Activated naive CD4-positive, alpha-beta T cell treated with anti-CD3 and anti-CD28 coated beads for 36 hours (primary cell): ENCODE results near the gene FBXW11. TPM values are rescaled to one million over a fixed set of nuclear protein-coding genes. Genes with fewer than 3 reads are reported as not detected.

Experiments
- CTCF ChIA-PET: fragments of 350-600 bp; sonication (Branson Sonifier 250); formaldehyde crosslinking; loops from one replicate; lab custom pipeline; 2021; ENCODE audit warnings: antibody characterized with exemption; lab: Charles Lee
- DNase-seq: peaks from one replicate; pipeline ENCODE4 v3.0.0-alpha.2; 2020
- H3K27ac Mint-ChIP-seq: one replicate; pipeline ENCODE4 v1.8.0; 2021; ENCODE audit warnings: mild to moderate bottlenecking, mixed read lengths
- H3K27me3 Mint-ChIP-seq: one replicate; pipeline ENCODE4 v1.8.0; 2021; ENCODE audit warnings: low read depth, mixed read lengths
- H3K36me3 Mint-ChIP-seq: one replicate; pipeline ENCODE4 v1.8.0; 2021; ENCODE audit warnings: low read depth, mixed read lengths
- H3K4me1 Mint-ChIP-seq: one replicate; pipeline ENCODE4 v1.8.0; 2021; ENCODE audit warnings: low read depth, mixed read lengths
- H3K4me3 Mint-ChIP-seq: one replicate; pipeline ENCODE4 v1.8.0; 2021; ENCODE audit warnings: mild to moderate bottlenecking, moderate library complexity, mixed read lengths
- H3K9me3 Mint-ChIP-seq: one replicate; pipeline ENCODE4 v1.8.0; 2021; ENCODE audit warnings: mixed read lengths
- intact Hi-C: fragments of 100-400 bp; cut with micrococcal nuclease; formaldehyde crosslinking; loops from one replicate; pipeline ENCODE4 v1.15.1; 2023
- total RNA-seq, 2 experiments: library from RNA; stranded (reverse); gene quantifications; one replicate each; pipeline ENCODE4 v1.2.3, GENCODE V29; 2021

Gene FBXW11
- total RNA-seq, 2 experiments from 2014 or later: 32.8 to 35.5 TPM

GRCh38 chr5:171842777-171843328 is 163.6 kb downstream of the FBXW11 start:
- no peak for DNase-seq
- Mint-ChIP-seq H3K4me3 (no peak overlapping the region), H3K27ac (no peak overlapping the region), H3K27me3 (no peaks in the 10 kb centered on the region), H3K4me1 (peaks cover 5% of the 10 kb centered on the region), H3K9me3 (no peaks in the 10 kb centered on the region), H3K36me3 (peaks cover 6% of the 10 kb centered on the region)
- CTCF ChIA-PET: no interaction called here
- intact Hi-C loops: no loop called here

DNA sequence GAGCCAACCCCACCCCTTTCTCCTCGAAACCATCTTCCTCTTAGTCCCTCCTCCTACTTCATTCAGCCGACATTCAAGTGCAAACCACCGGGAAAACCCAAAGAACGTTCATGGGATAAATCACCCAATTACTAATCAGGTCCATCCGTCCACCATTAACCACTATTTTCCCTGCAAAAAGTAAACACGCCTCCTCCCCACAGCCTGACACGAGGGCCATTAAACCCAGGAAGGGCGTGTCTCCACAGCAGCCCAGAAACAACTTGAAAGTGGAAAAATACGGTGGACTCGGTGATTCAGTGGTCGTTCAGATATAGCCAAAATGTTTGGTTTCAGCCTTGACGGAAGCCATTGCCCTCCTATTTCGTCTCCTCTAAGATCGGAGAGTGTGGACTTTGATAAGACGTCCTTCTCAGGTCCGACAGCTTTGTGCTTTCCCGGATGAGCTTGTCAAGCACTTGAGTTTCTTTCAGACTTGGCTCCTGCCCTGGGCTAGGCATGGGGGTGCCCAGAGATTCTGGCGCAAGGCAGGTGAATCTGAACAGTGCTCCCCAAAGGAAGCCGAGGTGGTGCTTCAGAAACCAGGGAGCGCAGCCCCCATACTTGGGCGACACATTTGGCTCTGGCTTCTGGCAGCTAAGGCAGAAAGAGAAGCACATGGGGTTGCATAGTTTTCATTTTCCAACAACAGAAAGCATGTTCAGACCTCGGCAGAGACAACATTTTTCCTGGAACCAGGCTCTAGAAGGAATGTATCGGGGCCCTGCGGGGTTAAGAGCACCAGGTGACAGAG is 164.3 kb downstream of the FBXW11 start:
- Mint-ChIP-seq H3K27ac (no peak overlapping the region), H3K36me3 (peaks cover 6% of the 10 kb centered on the region), H3K9me3 (no peaks in the 10 kb centered on the region), H3K4me3 (no peak overlapping the region), H3K4me1 (peaks cover 5% of the 10 kb centered on the region), H3K27me3 (no peaks in the 10 kb centered on the region)
- intact Hi-C loops: no loop called here
- DNase-seq: no peak
- CTCF ChIA-PET: no interaction called here

DNA sequence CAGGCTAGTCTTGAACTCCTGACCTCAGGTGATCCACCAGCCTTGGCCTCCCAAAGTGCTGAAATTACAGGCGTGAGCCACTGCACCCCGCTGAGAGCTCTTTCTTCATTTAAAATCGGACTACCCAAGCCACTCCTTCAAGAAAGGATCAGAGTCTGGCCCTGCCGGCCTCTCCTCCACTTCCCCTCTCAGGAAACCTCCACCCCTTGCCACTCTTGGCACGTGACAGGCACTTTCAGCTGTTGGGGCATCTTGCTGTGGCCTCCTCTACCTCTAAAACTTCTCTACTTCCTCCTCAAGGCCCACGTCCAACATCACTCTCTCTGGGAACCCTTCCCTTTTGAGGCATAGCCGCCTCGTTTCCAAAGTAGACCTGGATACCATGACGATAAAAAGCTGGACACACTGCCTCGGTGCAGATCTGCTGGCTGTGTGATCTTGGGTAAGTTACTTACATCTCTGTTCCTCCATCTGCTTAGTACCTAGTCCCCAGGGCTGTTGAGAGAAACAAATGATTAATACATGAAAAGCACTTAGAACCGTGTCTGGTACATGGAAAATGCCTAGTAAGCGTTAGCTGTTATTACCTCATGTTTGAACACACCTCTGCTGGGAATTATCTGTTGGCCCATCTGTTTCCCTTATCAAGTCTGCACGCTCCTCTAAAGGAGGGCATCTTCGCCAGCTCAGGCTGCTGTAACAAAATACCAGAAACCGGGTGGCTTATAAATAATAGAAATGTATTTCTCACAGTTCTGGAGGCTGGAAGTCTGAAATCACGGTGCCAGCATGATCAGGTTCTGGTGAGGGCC is 165.5 kb downstream of the FBXW11 start:
- Mint-ChIP-seq H3K9me3 (no peaks in the 10 kb centered on the region), H3K36me3 (peaks cover 6% of the 10 kb centered on the region), H3K27me3 (no peaks in the 10 kb centered on the region), H3K4me1 (peaks cover 5% of the 10 kb centered on the region), H3K4me3 (no peak overlapping the region), H3K27ac (no peak overlapping the region)
- intact Hi-C loops: no loop called here
- CTCF ChIA-PET: interaction anchor here (1.2 kb wide), 1 partner anchor 17 kb away, joined by 3 read pairs; no protein-coding TSS in a partner anchor
- no peak for DNase-seq

- Mint-ChIP-seq H3K27me3 (no peaks in the 10 kb centered on the region), H3K36me3 (peaks cover 7% of the 10 kb centered on the region), H3K4me1 (peaks cover 5% of the 10 kb centered on the region), H3K9me3 (no peaks in the 10 kb centered on the region), H3K4me3 (no peak overlapping the region), H3K27ac (no peak overlapping the region)
- CTCF ChIA-PET: no interaction called here
- intact Hi-C loops: no loop called here
- DNase-seq: no peak
Measured at GRCh38 chr5:171840066-171840465, 166.4 kb downstream of the FBXW11 start.

- Mint-ChIP-seq H3K27me3 (no peaks in the 10 kb centered on the region), H3K4me1 (peaks cover 5% of the 10 kb centered on the region), H3K27ac (no peak overlapping the region), H3K9me3 (no peaks in the 10 kb centered on the region), H3K36me3 (peaks cover 8% of the 10 kb centered on the region), H3K4me3 (no peak overlapping the region)
- CTCF ChIA-PET: interaction anchor here (0.8 kb wide), 1 partner anchor 69 kb away, joined by 3 read pairs; no protein-coding TSS in a partner anchor
- intact Hi-C loops: no loop called here
- no peak for DNase-seq
Measured at GRCh38 chr5:171839112-171839511, 167.3 kb downstream of the FBXW11 start.

- H3K27ac Mint-ChIP-seq: no peak overlapping the region
- no peaks in the 10 kb centered on the region for H3K27me3 Mint-ChIP-seq
- intact Hi-C loops: no loop called here
- H3K4me3 Mint-ChIP-seq: no peak overlapping the region
- CTCF ChIA-PET: no interaction called here
- H3K9me3 Mint-ChIP-seq: peaks cover 4% of the 10 kb centered on the region
- H3K4me1 Mint-ChIP-seq: peaks cover 5% of the 10 kb centered on the region
- H3K36me3 Mint-ChIP-seq: peaks cover 12% of the 10 kb centered on the region
- no peak for DNase-seq
Measured at GRCh38 chr5:171838066-171838465, 168.4 kb downstream of the FBXW11 start.

GRCh38 chr5:171837522-171837921 is 168.9 kb downstream of the FBXW11 start:
- H3K36me3 Mint-ChIP-seq: peaks cover 12% of the 10 kb centered on the region
- CTCF ChIA-PET: no interaction called here
- no peak for DNase-seq
- intact Hi-C loops: no loop called here
- H3K4me3 Mint-ChIP-seq: no peak overlapping the region
- no peaks in the 10 kb centered on the region for H3K27me3 Mint-ChIP-seq
- H3K4me1 Mint-ChIP-seq: peaks cover 5% of the 10 kb centered on the region
- H3K27ac Mint-ChIP-seq: no peak overlapping the region
- H3K9me3 Mint-ChIP-seq: peaks cover 5% of the 10 kb centered on the region

- no peaks in the 10 kb centered on the region for H3K27me3 Mint-ChIP-seq
- CTCF ChIA-PET: no interaction called here
Measured at GRCh38 chr5:171835066-171835465, 171.4 kb downstream of the FBXW11 start.

DNA sequence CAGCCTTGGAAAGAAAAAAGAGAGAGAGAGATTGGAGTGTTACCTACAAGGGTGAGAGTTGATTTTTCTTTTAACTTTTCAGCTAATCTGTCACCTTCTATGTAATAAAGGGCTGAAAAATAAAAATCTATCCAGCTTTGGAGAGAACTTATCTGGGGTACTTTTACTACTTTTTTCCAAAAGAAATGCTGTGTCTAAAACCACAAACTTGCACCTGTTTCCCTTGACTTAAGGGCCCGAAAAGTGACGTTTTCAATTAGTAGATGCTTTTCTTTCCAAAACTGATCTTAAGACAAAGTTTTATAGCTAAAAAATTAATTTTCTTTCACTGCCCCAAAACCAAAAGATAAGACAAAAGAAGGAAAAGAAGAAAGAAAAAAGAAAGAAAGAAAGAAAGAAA is 172.0 kb downstream of the FBXW11 start:
- H3K27ac Mint-ChIP-seq: no peak overlapping the region
- CTCF ChIA-PET: interaction anchor here (1.3 to 1.4 kb wide), 2 partner anchors 24 to 416 kb away, joined by 3 to 4 read pairs; no protein-coding TSS in a partner anchor
- intact Hi-C loops: no loop called here

More at GRCh38 chr5:171835066-171835465, 171.4 kb downstream of the FBXW11 start:
- no peak for DNase-seq
- no peaks in the 10 kb centered on the region for H3K4me1 Mint-ChIP-seq
- H3K4me3 Mint-ChIP-seq: no peak overlapping the region
- peaks cover 9% of the 10 kb centered on the region for H3K9me3 Mint-ChIP-seq
- no peak overlapping the region for H3K27ac Mint-ChIP-seq
- H3K36me3 Mint-ChIP-seq: peaks cover 7% of the 10 kb centered on the region
- intact Hi-C loops: no loop called here

GRCh38 chr5:171832775-171833174 is 173.7 kb downstream of the FBXW11 start:
- H3K9me3 Mint-ChIP-seq: peaks cover 10% of the 10 kb centered on the region
- CTCF ChIA-PET: no interaction called here
- no peaks in the 10 kb centered on the region for H3K27me3 Mint-ChIP-seq
- H3K27ac Mint-ChIP-seq: no peak overlapping the region
- no peak overlapping the region for H3K4me3 Mint-ChIP-seq
- H3K4me1 Mint-ChIP-seq: no peaks in the 10 kb centered on the region
- peaks cover 6% of the 10 kb centered on the region for H3K36me3 Mint-ChIP-seq
- no peak for DNase-seq
- intact Hi-C loops: no loop called here

More for the DNA sequence above, 172.0 kb downstream of the FBXW11 start:
- no peak for DNase-seq
- no peak overlapping the region for H3K4me3 Mint-ChIP-seq
- peaks cover 6% of the 10 kb centered on the region for H3K36me3 Mint-ChIP-seq
- H3K9me3 Mint-ChIP-seq: peaks cover 10% of the 10 kb centered on the region
- H3K27me3 Mint-ChIP-seq: no peaks in the 10 kb centered on the region
- no peaks in the 10 kb centered on the region for H3K4me1 Mint-ChIP-seq

- Mint-ChIP-seq H3K27ac (no peak overlapping the region), H3K4me1 (no peaks in the 10 kb centered on the region), H3K4me3 (no peak overlapping the region), H3K36me3 (peaks cover 6% of the 10 kb centered on the region), H3K27me3 (no peaks in the 10 kb centered on the region), H3K9me3 (peaks cover 10% of the 10 kb centered on the region)
- intact Hi-C loops: no loop called here
- DNase-seq: no peak
- CTCF ChIA-PET: no interaction called here
Measured at GRCh38 chr5:171830686-171831085, 175.8 kb downstream of the FBXW11 start.

- no peak overlapping the region for H3K27ac Mint-ChIP-seq
- H3K36me3 Mint-ChIP-seq: no peaks in the 10 kb centered on the region
- peaks cover 5% of the 10 kb centered on the region for H3K9me3 Mint-ChIP-seq
- no peak for DNase-seq
- H3K27me3 Mint-ChIP-seq: no peaks in the 10 kb centered on the region
- intact Hi-C loops: no loop called here
- H3K4me1 Mint-ChIP-seq: no peaks in the 10 kb centered on the region
- no peak overlapping the region for H3K4me3 Mint-ChIP-seq
- CTCF ChIA-PET: no interaction called here
Measured at GRCh38 chr5:171827162-171827561, 179.3 kb downstream of the FBXW11 start.
